Measurements from ENCODE around the gene ALLC.

ALLC gene

GRCh38 chr2:3729786-3730185, 71.8 kb downstream of the ALLC start:
- TF ChIP-seq MAX (IDR thresholded peaks at IDR 0.05; ENCODE audit: low read depth, low read length) (no peak), POLR2A (IDR thresholded peaks at IDR 0.05; ENCODE audit: extremely low read depth, insufficient read length) (no peak), CTCF (IDR thresholded peaks at IDR 0.05; ENCODE audit: low read depth, low read length) (no peak), MYC (IDR thresholded peaks at IDR 0.05; ENCODE audit: low read depth, low read length) (no peak)
- no peak for DNase-seq (ENCODE audit: low read depth)
- no peak overlapping the region for H3K4me3 ChIP-seq (ENCODE audit: low read depth, low read length)

- TF ChIP-seq MYC (IDR thresholded peaks at IDR 0.05; ENCODE audit: low read depth, low read length) (no peak), MAX (IDR thresholded peaks at IDR 0.05; ENCODE audit: low read depth, low read length) (no peak), POLR2A (IDR thresholded peaks at IDR 0.05; ENCODE audit: extremely low read depth, insufficient read length) (no peak), CTCF (IDR thresholded peaks at IDR 0.05; ENCODE audit: low read depth, low read length) (no peak)
- H3K4me3 ChIP-seq (ENCODE audit: low read depth, low read length) = no peak overlapping the region
- no peak for DNase-seq (ENCODE audit: low read depth)
Observed at GRCh38 chr2:3730646-3731045, 72.6 kb downstream of the ALLC start.

- no peak for TF ChIP-seq POLR2A (IDR thresholded peaks at IDR 0.05; ENCODE audit: extremely low read depth, insufficient read length)
- TF ChIP-seq CTCF (IDR thresholded peaks at IDR 0.05; ENCODE audit: low read depth, low read length) = no peak
- TF ChIP-seq MAX (IDR thresholded peaks at IDR 0.05; ENCODE audit: low read depth, low read length) = no peak
- no peak for TF ChIP-seq MYC (IDR thresholded peaks at IDR 0.05; ENCODE audit: low read depth, low read length)
- no peak overlapping the region for H3K4me3 ChIP-seq (ENCODE audit: low read depth, low read length)
- no peak for DNase-seq (ENCODE audit: low read depth)
Observed at GRCh38 chr2:3731829-3732228, 73.8 kb downstream of the ALLC start.

GRCh38 chr2:3736112-3736511, 78.1 kb downstream of the ALLC start:
- no peak for DNase-seq (ENCODE audit: low read depth)
- TF ChIP-seq POLR2A (IDR thresholded peaks at IDR 0.05; ENCODE audit: extremely low read depth, insufficient read length) (no peak), MAX (IDR thresholded peaks at IDR 0.05; ENCODE audit: low read depth, low read length) (no peak), CTCF (IDR thresholded peaks at IDR 0.05; ENCODE audit: low read depth, low read length) (no peak), MYC (IDR thresholded peaks at IDR 0.05; ENCODE audit: low read depth, low read length) (no peak)
- no peak overlapping the region for H3K4me3 ChIP-seq (ENCODE audit: low read depth, low read length)

- TF ChIP-seq MAX (IDR thresholded peaks at IDR 0.05; ENCODE audit: low read depth, low read length) (no peak), CTCF (IDR thresholded peaks at IDR 0.05; ENCODE audit: low read depth, low read length) (no peak), MYC (IDR thresholded peaks at IDR 0.05; ENCODE audit: low read depth, low read length) (no peak), POLR2A (IDR thresholded peaks at IDR 0.05; ENCODE audit: extremely low read depth, insufficient read length) (no peak)
- H3K4me3 ChIP-seq (ENCODE audit: low read depth, low read length) = no peak overlapping the region
- DNase-seq (ENCODE audit: low read depth) = no peak
Observed at GRCh38 chr2:3737128-3737527, 79.1 kb downstream of the ALLC start.

- TF ChIP-seq MAX (IDR thresholded peaks at IDR 0.05; ENCODE audit: low read depth, low read length) = no peak
- TF ChIP-seq CTCF (IDR thresholded peaks at IDR 0.05; ENCODE audit: low read depth, low read length) = peak; percentile 48
- no peak for TF ChIP-seq POLR2A (IDR thresholded peaks at IDR 0.05; ENCODE audit: extremely low read depth, insufficient read length)
- H3K4me3 ChIP-seq (ENCODE audit: low read depth, low read length) = no peak overlapping the region
- DNase-seq (ENCODE audit: low read depth) = peak; percentile 56
Observed at GRCh38 chr2:3738454-3738853, 80.5 kb downstream of the ALLC start.
